GM12878 (cell line): ENCODE data around the gene PMPCA. TPM values are rescaled to one million over a fixed set of nuclear protein-coding genes. Genes with fewer than 3 reads are reported as not detected.

Experiments used
- ATAC-seq: fragments of 200-7000 bp; cut with Tn5 transposase; 3 replicates; pipeline ENCODE4 v1.9.1; 2020; ENCODE audit warnings: mild to moderate bottlenecking, moderate library complexity
- BruUV-seq: library from RNA; stranded (reverse); fragments of 400-500 nt; replicated peaks from 2 replicates; lab custom pipeline; 2021; lab: Mats Ljungman, UMichigan
- CTCF ChIA-PET: fragments of 300-600 bp; sonication (Branson Sonifier 250); formaldehyde crosslinking; extraction: SDS; loops from one replicate; lab custom pipeline; 2021; ENCODE audit warnings: inconsistent platforms; lab: Yijun Ruan, JAX
- POLR2A ChIA-PET: fragments of 350-600 bp; formaldehyde crosslinking; extraction: SDS; loops from one replicate; lab custom pipeline; 2021; ENCODE audit warnings: inconsistent platforms; lab: Charles Lee
- RAD21 ChIA-PET: fragments of 300-600 bp; sonication (Branson Sonifier 250); formaldehyde crosslinking; loops from one replicate; lab custom pipeline; 2023; ENCODE audit warnings: antibody characterized with exemption; ENCODE audit not compliant: unreplicated experiment; lab: Charles Lee
- SMC1A ChIA-PET: fragments of 300-600 bp; sonication (Branson Sonifier 250); formaldehyde crosslinking; loops from one replicate; lab custom pipeline; 2023; ENCODE audit not compliant: unreplicated experiment, uncharacterized antibody; lab: Charles Lee
- DNase-seq: peaks from one replicate; pipeline ENCODE4 v3.0.0-alpha.2; 2011; ENCODE audit warnings: low read depth, low spot score
- FAIRE-seq: peaks from 3 replicates; lab custom pipeline; 2011; peaks lifted over from hg19 to GRCh38; lab: Jason Lieb, UNC
- H2AFZ ChIP-seq: 2 replicates; pipeline ENCODE4 v1.6.0; 2011; ENCODE audit warnings: low read depth, low read length, control low read depth; ENCODE audit not compliant: control insufficient read depth
- H3K27ac ChIP-seq: 2 replicates; pipeline ENCODE4 v1.5.1; 2011; ENCODE audit warnings: control low read depth; ENCODE audit not compliant: control insufficient read depth, insufficient read depth
- H3K27me3 ChIP-seq, 2 experiments: replicated peaks in 1 of 2; 2 replicates each; pipeline versions ENCODE4 v1.6.0 to v1.6.1; 2011; ENCODE audit warnings: low read length in 1 of 2; ENCODE audit not compliant: control insufficient read depth in 2 of 2, insufficient read depth in 2 of 2
- H3K36me3 ChIP-seq, 2 experiments: 2 replicates each; pipeline ENCODE4 v1.5.1; 2011; ENCODE audit warnings: low read length in 1 of 2; ENCODE audit not compliant: control insufficient read depth in 2 of 2, insufficient read depth in 2 of 2
- H3K4me1 ChIP-seq: 2 replicates; pipeline ENCODE4 v1.6.1; 2011; ENCODE audit warnings: mild to moderate bottlenecking, low read length, moderate library complexity, mixed read lengths; ENCODE audit not compliant: control insufficient read depth, insufficient read depth
- H3K4me2 ChIP-seq: 2 replicates; pipeline ENCODE4 v1.6.0; 2011; ENCODE audit warnings: control low read depth; ENCODE audit not compliant: control insufficient read depth, insufficient read depth
- H3K4me3 ChIP-seq: fragments of 200-600 bp; sonication (generic); 2 replicates; pipeline ENCODE4 v1.5.1; 2016
- H3K79me2 ChIP-seq: 2 replicates; pipeline ENCODE4 v1.6.0; 2011; ENCODE audit warnings: low read length; ENCODE audit not compliant: control insufficient read depth, insufficient read depth
- H3K9ac ChIP-seq: 2 replicates; pipeline ENCODE4 v1.8.0; 2011; ENCODE audit warnings: low read length, control low read depth, mixed read lengths; ENCODE audit not compliant: control insufficient read depth, insufficient read depth
- H3K9me3 ChIP-seq: replicated peaks from 3 replicates; pipeline ENCODE4 v1.5.1; 2011; ENCODE audit warnings: mild to moderate bottlenecking, low read length; ENCODE audit not compliant: control insufficient read depth, insufficient read depth
- H4K20me1 ChIP-seq: 2 replicates; pipeline ENCODE4 v1.6.0; 2011; ENCODE audit not compliant: control insufficient read depth, insufficient read depth
- BRCA1 ChIP-seq: IDR thresholded peaks from 2 replicates; pipeline ENCODE4 v1.6.1; 2011; ENCODE audit warnings: low read depth, low read length, improper control_type of control experiment
- CREB1 ChIP-seq: IDR thresholded peaks from 2 replicates; pipeline ENCODE4 v1.6.1; 2012; ENCODE audit warnings: low read depth, mild to moderate bottlenecking, inconsistent platforms
- MXI1 ChIP-seq: fragments of 150-350 bp; IDR thresholded peaks from 2 replicates; pipeline ENCODE4 v1.6.1; 2011; ENCODE audit warnings: low read depth, mild to moderate bottlenecking, inconsistent platforms, low read length, improper control_type of control experiment
- POLR2A ChIP-seq: IDR thresholded peaks from 2 replicates; pipeline ENCODE4 v1.6.1; 2011; ENCODE audit warnings: low read depth, mild to moderate bottlenecking, low read length
- SUZ12 ChIP-seq: fragments of 200-600 bp; sonication (generic); IDR thresholded peaks from one replicate; pipeline ENCODE4 v1.6.1; 2018; ENCODE audit warnings: antibody characterized with exemption, mild to moderate bottlenecking; ENCODE audit not compliant: unreplicated experiment
- WGBS: methylation state at CpG from one replicate; pipeline ENCODE4 v1.1.6; 2016; ENCODE audit warnings: low lambda C conversion rate; ENCODE audit not compliant: insufficient replicate concordance, insufficient coverage; ENCODE audit errors: missing lambda C conversion rate; 5-methylcytosine and 5-hydroxymethylcytosine counted together
- in situ Hi-C: fragments of 300-500 bp; cut with MboI; formaldehyde crosslinking; loops from 9 replicates; pipeline ENCODE4 v1.14.3; 2018; ENCODE audit warnings: mixed read lengths
- intact Hi-C: fragments of 100-400 bp; cut with micrococcal nuclease; formaldehyde crosslinking; loops from one replicate; pipeline ENCODE4 v1.14.2; 2022; ENCODE audit not compliant: unreplicated experiment
- polyA plus RNA-seq, 11 experiments: library from polyadenylated mRNA; depleted of rRNA in 4 of 11; unstranded in 6 of 11; stranded (reverse) in 5 of 11; fragments of >200 nt; fragmentation: Nextera tagmentation in 4 of 11; fragmentation: Illumina TruSeq in 1 of 11; extraction: Ambion mirVana in 4 of 11; extraction: Trizol in 1 of 11; gene quantifications; 1 replicate in 1 of 11; 2 replicates in 10 of 11; pipeline versions ENCODE4 v1.2.1 to v1.2.3, GENCODE V29; 2011 to 2016; ENCODE audit warnings: inconsistent platforms in 2 of 11, missing spikeins in 2 of 11, low read depth in 1 of 11
- total RNA-seq, 4 experiments: library from RNA; depleted of rRNA in 3 of 4; stranded (reverse); fragments of >200 nt in 3 of 4; fragmentation: Illumina TruSeq in 1 of 4; extraction: Trizol in 1 of 4; gene quantifications; 2 replicates each; pipeline versions ENCODE4 v1.2.1 to v1.2.3, GENCODE V29; 2013 to 2021
- TF ChIP-seq, protein P1 (sequence below): fragments of 450-650 bp; IDR thresholded peaks from 2 replicates; pipeline ENCODE4 v1.6.1; 2018; ENCODE audit warnings: borderline replicate concordance, mild to moderate bottlenecking; ENCODE audit not compliant: partially characterized antibody

PMPCA gene
- total and polyA plus RNA-seq, 10 of the 15 experiments (the other 5 are each of a cell fraction or from before 2014, with no cell fraction given): 8.1 to 137 (median 75.7) TPM

DNA sequence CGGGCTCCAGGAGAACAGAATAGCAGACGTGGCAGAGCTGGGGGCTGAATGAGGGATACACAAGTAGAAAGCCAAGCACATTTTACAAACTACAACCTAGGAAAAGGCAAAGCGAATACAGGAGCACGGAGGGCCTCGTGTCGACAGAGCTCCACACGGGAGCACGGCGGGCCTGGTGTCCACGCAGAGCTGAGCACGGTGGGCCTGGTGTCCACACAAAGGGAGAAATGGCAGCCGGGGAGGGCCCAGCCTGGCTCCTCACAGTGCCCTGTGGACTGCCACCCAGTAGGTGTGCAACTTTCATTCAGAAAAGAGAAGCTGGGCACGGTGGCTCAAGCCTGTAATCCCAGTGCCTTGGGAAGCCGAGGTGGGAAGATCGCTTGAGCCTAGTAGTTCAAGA, 32.6 kb downstream of the PMPCA start:
- Histone ChIP-seq H3K9ac (no peak overlapping the region), H3K4me3 (no peak overlapping the region), H3K27ac (no peak overlapping the region), H3K9me3 (no peaks in the 10 kb centered on the region), H4K20me1 (no peaks in the 10 kb centered on the region; the same call in 1 of the 2 replicates), H3K79me2 (peaks cover 15% of the 10 kb centered on the region), H3K36me3 (peaks cover 23 to 25% of the 10 kb centered on the region in 2 experiments), H3K4me1 (no peaks in the 10 kb centered on the region), H3K4me2 (no peak overlapping the region), H2AFZ (no peak overlapping the region), H3K27me3 (no peaks in the 10 kb centered on the region)
- ChIA-PET RAD21 (no interaction called here), CTCF (interaction anchor here (1.2 kb wide), 1 partner anchor 79 kb away, joined by 3 read pairs; the partner anchor contains the start of gene DNLZ), POLR2A (no interaction called here), SMC1A (no interaction called here)
- DNase-seq (no peak), FAIRE-seq (no peak), ATAC-seq (no peak)
- 97% methylated on average over 15 of the region's 15 CpGs for WGBS
- BruUV-seq: no TSS peak
- in situ Hi-C loops: no loop called here
- intact Hi-C loops: no loop called here
- TF ChIP-seq SUZ12: no peak
- TF ChIP-seq CREB1: no peak
- TF ChIP-seq POLR2A: no peak
- TF ChIP-seq, protein P1, sequence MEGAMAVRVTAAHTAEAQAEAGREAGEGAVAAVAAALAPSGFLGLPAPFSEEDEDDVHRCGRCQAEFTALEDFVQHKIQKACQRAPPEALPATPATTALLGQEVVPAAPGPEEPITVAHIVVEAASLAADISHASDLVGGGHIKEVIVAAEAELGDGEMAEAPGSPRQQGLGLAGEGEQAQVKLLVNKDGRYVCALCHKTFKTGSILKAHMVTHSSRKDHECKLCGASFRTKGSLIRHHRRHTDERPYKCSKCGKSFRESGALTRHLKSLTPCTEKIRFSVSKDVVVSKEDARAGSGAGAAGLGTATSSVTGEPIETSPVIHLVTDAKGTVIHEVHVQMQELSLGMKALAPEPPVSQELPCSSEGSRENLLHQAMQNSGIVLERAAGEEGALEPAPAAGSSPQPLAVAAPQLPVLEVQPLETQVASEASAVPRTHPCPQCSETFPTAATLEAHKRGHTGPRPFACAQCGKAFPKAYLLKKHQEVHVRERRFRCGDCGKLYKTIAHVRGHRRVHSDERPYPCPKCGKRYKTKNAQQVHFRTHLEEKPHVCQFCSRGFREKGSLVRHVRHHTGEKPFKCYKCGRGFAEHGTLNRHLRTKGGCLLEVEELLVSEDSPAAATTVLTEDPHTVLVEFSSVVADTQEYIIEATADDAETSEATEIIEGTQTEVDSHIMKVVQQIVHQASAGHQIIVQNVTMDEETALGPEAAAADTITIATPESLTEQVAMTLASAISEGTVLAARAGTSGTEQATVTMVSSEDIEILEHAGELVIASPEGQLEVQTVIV: no peak
- TF ChIP-seq MXI1: no peak
- no peak for TF ChIP-seq BRCA1
